Measurements from ENCODE around the gene TRPM3.
"Not testable (repeated sequence)": the region's sequence is repeated elsewhere in the genome, so short reads cannot be mapped to it uniquely, and the experiment has no call there.

The TRPM3 gene

GRCh38 chr9:70639853-70640814 is 481.3 kb downstream of the TRPM3 start:
- DNase-seq = no peak

GRCh38 chr9:70635790-70636189 is 485.6 kb downstream of the TRPM3 start:
- no peak for DNase-seq

GRCh38 chr9:70634696-70635095 is 486.7 kb downstream of the TRPM3 start:
- DNase-seq = no peak

- no peak for DNase-seq
These were observed 490.4 kb downstream of the TRPM3 start for GRCh38 chr9:70630971-70631370.

GRCh38 chr9:70629080-70629685 is 492.2 kb downstream of the TRPM3 start:
- DNase-seq = not testable (repeated sequence)

- no peak for DNase-seq
These were observed 496.3 kb downstream of the TRPM3 start for GRCh38 chr9:70625078-70625477.

GRCh38 chr9:70618784-70619183 is 502.6 kb downstream of the TRPM3 start:
- DNase-seq = no peak

GRCh38 chr9:70617033-70617828 is 504.2 kb downstream of the TRPM3 start:
- no peak for DNase-seq

GRCh38 chr9:70616228-70616990 is 505.0 kb downstream of the TRPM3 start:
- no peak for DNase-seq

GRCh38 chr9:70615464-70616138 is 505.8 kb downstream of the TRPM3 start:
- DNase-seq = no peak

- DNase-seq = no peak
These were observed 506.5 kb downstream of the TRPM3 start for GRCh38 chr9:70614786-70615463.

GRCh38 chr9:70613024-70613768 is 508.2 kb downstream of the TRPM3 start:
- DNase-seq = no peak

- DNase-seq = no peak
These were observed 511.2 kb downstream of the TRPM3 start for GRCh38 chr9:70610287-70610644.

- no peak for DNase-seq
These were observed 511.7 kb downstream of the TRPM3 start for GRCh38 chr9:70609542-70610286.

- no peak for DNase-seq
These were observed 512.4 kb downstream of the TRPM3 start for GRCh38 chr9:70609011-70609410.

- DNase-seq = no peak
These were observed 513.5 kb downstream of the TRPM3 start for GRCh38 chr9:70607926-70608325.

GRCh38 chr9:70607329-70607728 is 514.1 kb downstream of the TRPM3 start:
- no peak for DNase-seq

GRCh38 chr9:70603020-70603411 is 518.4 kb downstream of the TRPM3 start:
- no peak for DNase-seq

GRCh38 chr9:70602321-70603019 is 519.0 kb downstream of the TRPM3 start:
- peak; percentile 28 for DNase-seq

Data from activated CD4-positive, alpha-beta T cell treated with anti-CD3 and anti-CD28 coated beads for 1 hour (primary cell).